PFSK-1 (cell line): ENCODE measurements around the gene RBFOX1.

ENCODE experiments used
- FOXP2 ChIP-seq: optimal IDR thresholded peaks from 2 replicates; pipeline ENCODE3; 2011; ENCODE audit warnings: borderline replicate concordance, control low read depth, inconsistent platforms; ENCODE audit not compliant: insufficient read depth; ENCODE audit errors: extremely low read length, extremely low read depth
- POLR2AphosphoS5 ChIP-seq: IDR thresholded peaks from 2 replicates; pipeline ENCODE4 v1.6.1; 2012; ENCODE audit warnings: low read depth, mild to moderate bottlenecking, control low read depth, low read length, moderate library complexity
- SIN3A ChIP-seq: IDR thresholded peaks from 2 replicates; pipeline ENCODE4 v1.6.1; 2012; ENCODE audit warnings: mild to moderate bottlenecking, low read length, moderate library complexity, borderline replicate concordance; ENCODE audit not compliant: insufficient read depth
- TAF1 ChIP-seq: IDR thresholded peaks from 2 replicates; pipeline ENCODE4 v1.6.1; 2012; ENCODE audit warnings: low read length, control low read depth, borderline replicate concordance; ENCODE audit not compliant: insufficient read depth

DNA sequence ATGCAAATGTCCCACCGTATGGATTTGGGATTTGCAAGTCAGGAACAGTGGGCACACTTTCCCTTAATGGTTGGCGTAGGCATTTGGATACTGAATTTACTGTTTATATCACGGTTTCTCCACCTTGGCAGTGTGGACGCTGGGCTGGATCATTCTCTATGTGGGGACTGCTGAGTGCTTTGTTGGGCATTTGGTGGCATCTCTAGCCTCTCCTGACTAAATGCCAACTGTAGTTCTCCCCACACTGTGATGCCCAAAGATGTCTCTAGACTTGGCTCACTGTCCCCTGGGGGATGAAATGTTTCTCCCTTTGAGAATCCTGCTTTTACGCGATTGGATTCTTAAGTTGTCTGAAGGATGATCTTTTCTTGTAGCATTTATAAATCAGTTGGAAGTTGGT is 49.0 kb downstream of the RBFOX1 start:
- TF ChIP-seq SIN3A (no peak), POLR2AphosphoS5 (no peak), FOXP2 (no peak), TAF1 (no peak)
